OCI-M2 (cell line): Measurements from ENCODE around the gene RIC1.
"Not testable (repeated sequence)": the region's sequence is repeated elsewhere in the genome, so short reads cannot be mapped to it uniquely, and the experiment has no call there.

Experiments
- DNase-seq: peaks from one replicate; lab custom pipeline; 2025; ENCODE audit not compliant: unreplicated experiment; lab: John Stamatoyannopoulos, UW

RIC1 gene

GRCh38 chr9:5622016-5622415 is 6.9 kb upstream of the RIC1 start:
- no peak for DNase-seq

DNA sequence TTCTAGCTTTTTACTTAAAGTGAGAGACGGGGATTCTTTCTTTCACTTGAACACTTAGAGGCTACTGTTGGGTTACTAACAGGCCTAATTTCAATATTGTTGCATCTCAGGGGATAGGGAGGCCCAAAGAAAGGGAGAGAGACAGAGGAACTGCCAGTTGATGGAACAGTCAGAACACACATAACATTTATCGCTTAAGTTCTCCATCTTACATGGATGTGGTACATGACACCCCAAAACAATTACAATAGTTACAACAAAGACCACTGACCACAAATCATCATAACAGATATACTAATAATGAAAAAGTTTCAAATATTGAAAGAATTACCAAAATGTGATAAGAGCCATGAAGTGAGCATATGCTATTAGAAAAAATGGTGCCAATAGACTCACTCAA is 4.3 kb upstream of the RIC1 start:
- no peak for DNase-seq

GRCh38 chr9:5626727-5627634 is 1.9 kb upstream of the RIC1 start:
- DNase-seq = peak; percentile 21

DNA sequence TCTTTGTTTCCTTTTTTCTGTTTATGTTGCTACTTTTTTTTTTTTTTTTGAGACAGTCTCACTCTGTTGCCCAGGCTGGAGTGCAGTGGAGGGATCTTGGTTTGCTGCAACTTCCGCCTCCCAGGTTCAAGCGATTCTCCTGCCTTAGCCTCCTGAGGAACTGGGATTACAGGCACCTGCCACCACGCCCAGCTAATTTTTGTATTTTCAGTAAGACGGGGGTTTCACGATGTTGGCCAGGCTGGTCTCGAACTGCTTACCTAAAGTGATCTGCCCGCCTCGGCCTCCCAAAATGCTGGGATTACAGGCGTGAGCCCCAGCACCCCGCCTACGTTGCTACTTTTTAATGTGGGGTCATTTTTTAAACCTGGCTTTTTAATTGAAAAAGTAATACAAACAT is 1.2 kb upstream of the RIC1 start:
- not testable (repeated sequence) for DNase-seq

GRCh38 chr9:5628183-5628529 is 751 bp upstream of the RIC1 start:
- DNase-seq = no peak

GRCh38 chr9:5629312-5630080 is 589 bp downstream of the RIC1 start:
- DNase-seq = no peak

- no peak for DNase-seq
Observed at GRCh38 chr9:5630081-5630507, 1.2 kb downstream of the RIC1 start.

- no peak for DNase-seq
Observed at GRCh38 chr9:5631026-5631425, 2.1 kb downstream of the RIC1 start.

GRCh38 chr9:5632540-5632939 is 3.6 kb downstream of the RIC1 start:
- no peak for DNase-seq

DNA sequence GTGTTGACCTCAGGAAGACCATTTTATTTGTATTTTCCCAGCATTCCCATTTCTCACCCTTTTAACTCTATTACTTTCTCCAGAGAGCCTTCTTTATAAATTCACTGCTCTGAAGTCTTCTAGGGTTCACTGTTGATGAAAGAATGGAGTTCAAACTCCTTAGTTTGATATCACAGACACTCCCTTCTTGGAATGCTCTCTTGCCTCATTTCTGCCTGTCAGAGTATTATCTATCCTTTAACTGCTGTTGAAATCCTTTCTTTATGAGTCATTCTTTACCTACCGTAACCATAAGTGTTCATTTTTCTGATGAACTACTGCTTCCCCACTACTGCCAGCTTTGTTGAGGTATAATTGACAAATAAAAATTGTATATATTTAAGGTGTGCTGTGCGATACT is 4.3 kb downstream of the RIC1 start:
- no peak for DNase-seq

DNA sequence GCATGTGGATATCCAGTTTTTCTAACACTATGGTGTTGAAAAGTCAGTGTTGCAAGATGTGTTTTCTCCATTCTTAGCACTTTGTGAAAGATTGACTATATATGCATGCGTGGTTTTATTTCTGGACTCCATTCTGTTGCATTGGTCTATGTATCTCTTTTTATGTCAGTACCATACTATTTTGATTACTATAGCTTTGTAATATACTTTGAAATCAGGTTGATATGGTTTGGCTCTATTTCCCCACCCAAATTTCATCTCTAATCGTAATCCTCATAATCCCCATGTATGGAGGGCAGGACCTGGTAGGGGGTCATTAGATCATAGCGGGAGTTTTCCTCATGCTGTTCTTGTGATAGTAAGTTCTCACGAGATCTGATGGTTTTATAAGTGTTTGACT is 6.5 kb downstream of the RIC1 start:
- no peak for DNase-seq

- no peak for DNase-seq
Observed at GRCh38 chr9:5639816-5640215, 10.9 kb downstream of the RIC1 start.

- no peak for DNase-seq
Observed at GRCh38 chr9:5642170-5642569, 13.3 kb downstream of the RIC1 start.

DNA sequence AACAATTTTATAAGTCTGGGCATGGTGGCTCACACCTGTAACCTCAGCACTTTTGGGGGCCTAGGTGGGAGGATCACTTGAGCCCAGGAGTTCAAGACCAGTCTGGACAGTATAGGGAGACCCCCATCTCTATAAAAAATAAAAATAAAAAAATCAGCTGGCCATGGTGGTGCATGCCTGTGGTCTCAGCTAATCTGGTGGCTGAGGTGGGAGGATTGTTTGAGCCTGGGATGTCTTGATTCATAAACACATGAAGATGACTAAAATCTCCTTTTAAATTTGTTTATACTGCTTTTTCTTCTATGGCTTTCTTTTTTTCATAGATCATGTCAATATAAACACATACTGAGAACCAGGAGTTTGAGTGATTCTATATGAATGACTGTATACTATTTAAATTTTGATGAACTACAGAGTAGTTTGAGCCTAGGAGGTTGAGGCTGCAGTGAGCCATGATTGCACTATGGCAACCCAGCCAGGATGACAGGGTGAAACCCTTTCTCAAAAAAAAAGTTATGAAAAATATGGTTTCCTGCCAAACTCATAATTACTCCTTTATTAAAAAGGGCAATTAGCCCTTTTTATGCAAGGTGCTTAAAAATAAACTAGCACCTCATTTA is 14.2 kb downstream of the RIC1 start:
- DNase-seq = no peak

DNA sequence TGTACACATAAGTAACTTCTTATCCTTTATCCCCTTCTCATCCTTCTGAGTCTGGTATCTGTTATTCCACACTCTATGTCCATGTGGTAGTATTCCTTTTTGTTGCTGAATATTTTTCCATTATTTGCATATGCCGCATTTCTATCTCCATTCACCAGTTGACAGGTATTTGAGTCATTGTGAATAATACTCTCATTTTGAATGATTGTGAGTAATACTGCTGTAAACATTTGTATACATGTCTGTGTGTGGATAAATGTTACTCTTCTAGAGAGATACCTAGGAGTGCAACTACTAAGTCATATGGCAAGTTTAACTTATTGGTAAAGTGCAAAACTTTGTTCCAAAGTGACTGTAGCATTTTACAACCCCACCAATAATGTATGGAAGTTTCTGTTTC is 15.6 kb downstream of the RIC1 start:
- DNase-seq = no peak

- no peak for DNase-seq
Observed at GRCh38 chr9:5646116-5646515, 17.2 kb downstream of the RIC1 start.

GRCh38 chr9:5650356-5651105 is 21.6 kb downstream of the RIC1 start:
- no peak for DNase-seq

DNA sequence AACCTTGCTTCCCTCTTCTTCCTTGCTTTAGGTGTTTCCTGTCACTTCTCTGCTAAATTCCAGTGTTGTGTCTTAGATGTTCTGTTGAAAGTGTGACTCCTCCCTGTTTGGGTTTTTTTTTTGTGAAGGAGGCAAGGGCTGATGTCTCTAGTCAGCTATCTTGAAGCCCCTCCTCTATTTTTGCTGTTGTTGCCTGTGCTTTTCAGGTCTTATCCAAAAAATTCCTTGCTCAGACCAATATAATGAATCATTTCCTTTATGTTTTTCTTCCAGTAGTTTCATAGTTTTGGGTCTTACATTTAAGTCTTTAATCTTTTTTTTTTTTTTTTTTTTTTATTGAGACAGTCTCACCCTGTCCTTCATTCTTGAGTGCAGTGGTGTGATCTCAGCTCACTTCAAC is 22.3 kb downstream of the RIC1 start:
- DNase-seq = no peak

DNA sequence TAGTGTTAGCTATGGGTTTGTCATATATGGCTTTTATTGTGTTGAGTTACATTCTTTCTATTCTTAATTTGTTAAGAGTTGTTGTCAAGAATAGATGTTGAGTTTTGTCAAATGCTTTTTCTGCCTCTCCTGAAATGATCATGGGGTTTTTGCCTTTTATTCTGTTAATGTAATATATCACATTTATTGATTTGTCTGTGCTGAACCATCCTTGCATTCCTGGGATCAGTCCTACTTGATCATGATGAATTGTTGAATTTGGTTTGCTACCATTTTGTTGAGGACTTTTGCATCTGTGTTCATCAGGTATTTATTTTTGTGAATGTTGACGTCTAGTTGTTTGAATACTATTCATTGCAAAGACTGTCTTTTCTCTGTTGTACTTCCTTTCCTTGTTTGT is 23.9 kb downstream of the RIC1 start:
- DNase-seq = no peak

- DNase-seq = not testable (repeated sequence)
Observed at GRCh38 chr9:5662804-5663203, 33.9 kb downstream of the RIC1 start.

DNA sequence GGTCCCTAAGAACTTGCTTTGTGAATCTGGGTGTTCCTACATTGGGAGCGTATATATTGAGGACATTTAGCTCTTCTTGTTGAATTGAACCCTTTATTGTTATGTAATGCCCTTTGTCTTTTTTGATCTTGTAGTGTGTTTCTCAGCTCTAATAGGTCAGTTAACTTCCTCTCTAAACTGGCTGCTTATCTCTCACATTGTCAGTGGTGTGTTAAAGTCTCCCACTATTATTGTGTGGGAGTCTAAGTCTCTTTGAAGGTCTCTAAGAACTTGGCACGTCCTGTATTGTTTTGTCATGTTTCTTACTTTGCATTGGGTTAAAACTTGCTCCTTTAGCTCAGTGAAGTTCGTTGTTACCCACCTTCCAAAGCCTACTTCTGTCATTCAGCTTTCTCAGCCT is 36.2 kb downstream of the RIC1 start:
- no peak for DNase-seq
